ENCODE measurements around the gene KRT80.

Gene KRT80

GRCh38 chr12:52225752-52226151 lies 33.9 kb upstream of the KRT80 start:
- no peaks in the 10 kb centered on the region for H3K4me1 ChIP-seq (ENCODE audit: insufficient read depth, low read length)
- H3K9ac ChIP-seq (ENCODE audit: low read depth, low read length), result no peak overlapping the region
- no peaks in the 10 kb centered on the region for H3K36me3 ChIP-seq (ENCODE audit: insufficient read depth, low read depth, low read length)
- no peaks in the 10 kb centered on the region for H3K9me3 ChIP-seq (ENCODE audit: insufficient read depth, low read depth, low read length)
- H3K27me3 ChIP-seq (ENCODE audit: insufficient read depth, low read length), result peaks cover 14% of the 10 kb centered on the region
- no peak overlapping the region for H3K4me3 ChIP-seq (ENCODE audit: low read length)
- no peak overlapping the region for H3K27ac ChIP-seq (ENCODE audit: low read length)

- no peaks in the 10 kb centered on the region for H3K27me3 ChIP-seq (ENCODE audit: insufficient read depth, low read length)
- H3K4me1 ChIP-seq (ENCODE audit: insufficient read depth, low read length), result no peaks in the 10 kb centered on the region
- H3K9me3 ChIP-seq (ENCODE audit: insufficient read depth, low read depth, low read length), result no peaks in the 10 kb centered on the region
- H3K36me3 ChIP-seq (ENCODE audit: insufficient read depth, low read depth, low read length), result no peaks in the 10 kb centered on the region
- H3K4me3 ChIP-seq (ENCODE audit: low read length), result no peak overlapping the region
- no peak overlapping the region for H3K27ac ChIP-seq (ENCODE audit: low read length)
- no peak overlapping the region for H3K9ac ChIP-seq (ENCODE audit: low read depth, low read length)
Measured at GRCh38 chr12:52224151-52224550, 32.3 kb upstream of the KRT80 start.

- Histone ChIP-seq H3K9me3 (ENCODE audit: insufficient read depth, low read depth, low read length) (no peaks in the 10 kb centered on the region), H3K27ac (ENCODE audit: low read length) (no peak overlapping the region), H3K36me3 (ENCODE audit: insufficient read depth, low read depth, low read length) (no peaks in the 10 kb centered on the region), H3K9ac (ENCODE audit: low read depth, low read length) (no peak overlapping the region), H3K4me3 (ENCODE audit: low read length) (no peak overlapping the region), H3K27me3 (ENCODE audit: insufficient read depth, low read length) (no peaks in the 10 kb centered on the region), H3K4me1 (ENCODE audit: insufficient read depth, low read length) (no peaks in the 10 kb centered on the region)
Measured at GRCh38 chr12:52223406-52224039, 31.7 kb upstream of the KRT80 start.

- H3K4me3 ChIP-seq (ENCODE audit: low read length), result no peak overlapping the region
- no peaks in the 10 kb centered on the region for H3K9me3 ChIP-seq (ENCODE audit: insufficient read depth, low read depth, low read length)
- H3K27ac ChIP-seq (ENCODE audit: low read length), result no peak overlapping the region
- H3K36me3 ChIP-seq (ENCODE audit: insufficient read depth, low read depth, low read length), result no peaks in the 10 kb centered on the region
- no peak overlapping the region for H3K9ac ChIP-seq (ENCODE audit: low read depth, low read length)
- H3K4me1 ChIP-seq (ENCODE audit: insufficient read depth, low read length), result no peaks in the 10 kb centered on the region
- H3K27me3 ChIP-seq (ENCODE audit: insufficient read depth, low read length), result no peaks in the 10 kb centered on the region
Measured at GRCh38 chr12:52222692-52223091, 30.9 kb upstream of the KRT80 start.

- Histone ChIP-seq H3K27me3 (ENCODE audit: insufficient read depth, low read length) (no peaks in the 10 kb centered on the region), H3K27ac (ENCODE audit: low read length) (no peak overlapping the region), H3K36me3 (ENCODE audit: insufficient read depth, low read depth, low read length) (no peaks in the 10 kb centered on the region), H3K9me3 (ENCODE audit: insufficient read depth, low read depth, low read length) (no peaks in the 10 kb centered on the region), H3K4me1 (ENCODE audit: insufficient read depth, low read length) (no peaks in the 10 kb centered on the region), H3K9ac (ENCODE audit: low read depth, low read length) (no peak overlapping the region), H3K4me3 (ENCODE audit: low read length) (no peak overlapping the region)
Measured at GRCh38 chr12:52221912-52222457, 30.2 kb upstream of the KRT80 start.

- Histone ChIP-seq H3K36me3 (ENCODE audit: insufficient read depth, low read depth, low read length) (no peaks in the 10 kb centered on the region), H3K4me1 (ENCODE audit: insufficient read depth, low read length) (no peaks in the 10 kb centered on the region), H3K27me3 (ENCODE audit: insufficient read depth, low read length) (no peaks in the 10 kb centered on the region), H3K9ac (ENCODE audit: low read depth, low read length) (no peak overlapping the region), H3K27ac (ENCODE audit: low read length) (no peak overlapping the region), H3K9me3 (ENCODE audit: insufficient read depth, low read depth, low read length) (no peaks in the 10 kb centered on the region), H3K4me3 (ENCODE audit: low read length) (no peak overlapping the region)
Measured at GRCh38 chr12:52221070-52221781, 29.4 kb upstream of the KRT80 start.

GRCh38 chr12:52220477-52220876 lies 28.7 kb upstream of the KRT80 start:
- no peak overlapping the region for H3K9ac ChIP-seq (ENCODE audit: low read depth, low read length)
- H3K27me3 ChIP-seq (ENCODE audit: insufficient read depth, low read length), result no peaks in the 10 kb centered on the region
- no peaks in the 10 kb centered on the region for H3K4me1 ChIP-seq (ENCODE audit: insufficient read depth, low read length)
- H3K4me3 ChIP-seq (ENCODE audit: low read length), result no peak overlapping the region
- no peaks in the 10 kb centered on the region for H3K36me3 ChIP-seq (ENCODE audit: insufficient read depth, low read depth, low read length)
- no peaks in the 10 kb centered on the region for H3K9me3 ChIP-seq (ENCODE audit: insufficient read depth, low read depth, low read length)
- no peak overlapping the region for H3K27ac ChIP-seq (ENCODE audit: low read length)

GRCh38 chr12:52218001-52218400 lies 26.2 kb upstream of the KRT80 start:
- no peaks in the 10 kb centered on the region for H3K9me3 ChIP-seq (ENCODE audit: insufficient read depth, low read depth, low read length)
- H3K27ac ChIP-seq (ENCODE audit: low read length), result no peak overlapping the region
- H3K4me1 ChIP-seq (ENCODE audit: insufficient read depth, low read length), result no peaks in the 10 kb centered on the region
- H3K9ac ChIP-seq (ENCODE audit: low read depth, low read length), result no peak overlapping the region
- H3K4me3 ChIP-seq (ENCODE audit: low read length), result no peak overlapping the region
- H3K27me3 ChIP-seq (ENCODE audit: insufficient read depth, low read length), result no peaks in the 10 kb centered on the region
- H3K36me3 ChIP-seq (ENCODE audit: insufficient read depth, low read depth, low read length), result no peaks in the 10 kb centered on the region

- no peaks in the 10 kb centered on the region for H3K4me1 ChIP-seq (ENCODE audit: insufficient read depth, low read length)
- no peak overlapping the region for H3K9ac ChIP-seq (ENCODE audit: low read depth, low read length)
- no peaks in the 10 kb centered on the region for H3K27me3 ChIP-seq (ENCODE audit: insufficient read depth, low read length)
- H3K9me3 ChIP-seq (ENCODE audit: insufficient read depth, low read depth, low read length), result no peaks in the 10 kb centered on the region
- H3K4me3 ChIP-seq (ENCODE audit: low read length), result no peak overlapping the region
- H3K36me3 ChIP-seq (ENCODE audit: insufficient read depth, low read depth, low read length), result no peaks in the 10 kb centered on the region
- no peak overlapping the region for H3K27ac ChIP-seq (ENCODE audit: low read length)
Measured at GRCh38 chr12:52217223-52217622, 25.4 kb upstream of the KRT80 start.

GRCh38 chr12:52216807-52217206 lies 25.0 kb upstream of the KRT80 start:
- Histone ChIP-seq H3K36me3 (ENCODE audit: insufficient read depth, low read depth, low read length) (no peaks in the 10 kb centered on the region), H3K27ac (ENCODE audit: low read length) (no peak overlapping the region), H3K27me3 (ENCODE audit: insufficient read depth, low read length) (no peaks in the 10 kb centered on the region), H3K9ac (ENCODE audit: low read depth, low read length) (no peak overlapping the region), H3K4me3 (ENCODE audit: low read length) (no peak overlapping the region), H3K9me3 (ENCODE audit: insufficient read depth, low read depth, low read length) (no peaks in the 10 kb centered on the region), H3K4me1 (ENCODE audit: insufficient read depth, low read length) (no peaks in the 10 kb centered on the region)

- Histone ChIP-seq H3K9ac (ENCODE audit: low read depth, low read length) (no peak overlapping the region), H3K36me3 (ENCODE audit: insufficient read depth, low read depth, low read length) (no peaks in the 10 kb centered on the region), H3K9me3 (ENCODE audit: insufficient read depth, low read depth, low read length) (no peaks in the 10 kb centered on the region), H3K27ac (ENCODE audit: low read length) (no peak overlapping the region), H3K27me3 (ENCODE audit: insufficient read depth, low read length) (no peaks in the 10 kb centered on the region), H3K4me1 (ENCODE audit: insufficient read depth, low read length) (no peaks in the 10 kb centered on the region), H3K4me3 (ENCODE audit: low read length) (no peak overlapping the region)
Measured at GRCh38 chr12:52216100-52216499, 24.3 kb upstream of the KRT80 start.

- no peak overlapping the region for H3K9ac ChIP-seq (ENCODE audit: low read depth, low read length)
Measured at GRCh38 chr12:52215587-52216031, 23.8 kb upstream of the KRT80 start.

More at GRCh38 chr12:52215587-52216031, 23.8 kb upstream of the KRT80 start:
- Histone ChIP-seq H3K9me3 (ENCODE audit: insufficient read depth, low read depth, low read length) (no peaks in the 10 kb centered on the region), H3K4me1 (ENCODE audit: insufficient read depth, low read length) (no peaks in the 10 kb centered on the region), H3K27ac (ENCODE audit: low read length) (no peak overlapping the region), H3K4me3 (ENCODE audit: low read length) (no peak overlapping the region), H3K27me3 (ENCODE audit: insufficient read depth, low read length) (no peaks in the 10 kb centered on the region), H3K36me3 (ENCODE audit: insufficient read depth, low read depth, low read length) (no peaks in the 10 kb centered on the region)
